ENCODE data around the gene MICAL2.

The MICAL2 gene

GRCh38 chr11:12099132-12099873 lies 11.1 kb upstream of the MICAL2 start:
- DNase-seq, result peak in 2 of 3 donors; percentile 57 to 58

- DNase-seq, result no peak
Observed at GRCh38 chr11:12100429-12100828, 10.0 kb upstream of the MICAL2 start.

- no peak for DNase-seq
Observed at GRCh38 chr11:12100841-12101242, 9.5 kb upstream of the MICAL2 start.

GRCh38 chr11:12101318-12101717 lies 9.1 kb upstream of the MICAL2 start:
- no peak for DNase-seq

- no peak for DNase-seq
Observed at GRCh38 chr11:12102588-12103410, 7.6 kb upstream of the MICAL2 start.

GRCh38 chr11:12103411-12104225 lies 6.8 kb upstream of the MICAL2 start:
- no peak for DNase-seq

GRCh38 chr11:12105471-12105870 lies 4.9 kb upstream of the MICAL2 start:
- DNase-seq, result peak in 1 of 3 donors; percentile 32

GRCh38 chr11:12106101-12106500 lies 4.3 kb upstream of the MICAL2 start:
- DNase-seq, result no peak

GRCh38 chr11:12106501-12106900 lies 3.9 kb upstream of the MICAL2 start:
- no peak for DNase-seq

- no peak for DNase-seq
Observed at GRCh38 chr11:12108875-12109453, 1.4 kb upstream of the MICAL2 start.

GRCh38 chr11:12109591-12110196 lies 696 bp upstream of the MICAL2 start:
- no peak for DNase-seq

GRCh38 chr11:12110714-12111548 lies 541 bp downstream of the MICAL2 start:
- peak; percentile 39 to 63 (median 43) for DNase-seq

GRCh38 chr11:12111549-12112520 lies 1.4 kb downstream of the MICAL2 start:
- DNase-seq, result no peak

- no peak for DNase-seq
Observed at GRCh38 chr11:12112750-12113149, 2.4 kb downstream of the MICAL2 start.

GRCh38 chr11:12113294-12113693 lies 2.9 kb downstream of the MICAL2 start:
- DNase-seq, result no peak

GRCh38 chr11:12114193-12115033 lies 4.0 kb downstream of the MICAL2 start:
- no peak for DNase-seq

GRCh38 chr11:12116425-12117032 lies 6.1 kb downstream of the MICAL2 start:
- DNase-seq, result no peak

GRCh38 chr11:12117200-12117599 lies 6.8 kb downstream of the MICAL2 start:
- DNase-seq, result no peak

GRCh38 chr11:12117611-12118010 lies 7.2 kb downstream of the MICAL2 start:
- peak; percentile 83 to 90 (median 83) for DNase-seq

Data from suppressor macrophage treated with lipopolysaccharide for 1 hour (primary cell).